HepG2 (cell line): ENCODE data around the gene FASTK. TPM values are rescaled to one million over a fixed set of nuclear protein-coding genes. Genes with fewer than 3 reads are reported as not detected.

Experiments used
- ATAC-seq: fragments of 200-7000 bp; cut with Tn5 transposase; 3 replicates; pipeline ENCODE4 v1.9.1; 2020; ENCODE audit warnings: mild to moderate bottlenecking, moderate library complexity
- BruUV-seq: library from RNA; stranded (reverse); fragments of 400-500 nt; replicated peaks from 2 replicates; lab custom pipeline; 2021; lab: Mats Ljungman, UMichigan
- CTCF ChIA-PET: fragments of 300-600 bp; formaldehyde crosslinking; extraction: SDS; loops from one replicate; lab custom pipeline; 2021; ENCODE audit warnings: low total read pairs, inconsistent platforms, low intra/inter-chr PET ratio; lab: Yijun Ruan, JAX
- POLR2A ChIA-PET: fragments of 350-600 bp; sonication (Branson Sonifier 250); formaldehyde crosslinking; loops from one replicate; lab custom pipeline; 2020; ENCODE audit warnings: antibody characterized with exemption, inconsistent platforms; lab: Yijun Ruan, JAX
- DNase-seq: peaks from one replicate; pipeline ENCODE4 v3.0.0-alpha.2; 2015; ENCODE audit warnings: low spot score
- FAIRE-seq: peaks from 3 replicates; lab custom pipeline; 2011; peaks lifted over from hg19 to GRCh38; lab: Jason Lieb, UNC
- H2AFZ ChIP-seq: one replicate; pipeline ENCODE4 v1.6.1; 2011; ENCODE audit warnings: low read length, inconsistent platforms
- H3K27ac ChIP-seq: fragments of 300-600 bp; 3 replicates; pipeline ENCODE4 v1.8.0; 2011; ENCODE audit warnings: mixed run types, mild to moderate bottlenecking, mixed read lengths, low read length, inconsistent platforms; ENCODE audit not compliant: insufficient read depth; ENCODE audit errors: extremely low read length
- H3K27me3 ChIP-seq, 2 experiments: fragments of 200-600 bp in 1 of 2; 2 replicates in 1 of 2; 3 replicates in 1 of 2; pipeline versions ENCODE4 v1.6.0 to v1.8.0; 2011; ENCODE audit warnings: low read length in 2 of 2, mild to moderate bottlenecking in 2 of 2, moderate library complexity in 2 of 2, inconsistent platforms in 1 of 2; ENCODE audit not compliant: insufficient read depth in 2 of 2, control insufficient read depth in 1 of 2
- H3K36me3 ChIP-seq, 2 experiments: fragments of 200-600 bp in 1 of 2; replicated peaks in 1 of 2; 2 replicates in 1 of 2; 3 replicates in 1 of 2; pipeline versions ENCODE4 v1.5.1 to v1.8.0; 2011; ENCODE audit warnings: low read length in 2 of 2, inconsistent platforms in 1 of 2; ENCODE audit not compliant: insufficient read depth in 2 of 2, control insufficient read depth in 1 of 2
- H3K4me1 ChIP-seq: 2 replicates; pipeline ENCODE4 v1.5.1; 2012; ENCODE audit warnings: low read length, inconsistent platforms; ENCODE audit not compliant: insufficient read depth
- H3K4me2 ChIP-seq: 2 replicates; pipeline ENCODE4 v1.6.0; 2011; ENCODE audit warnings: low read depth, low read length, inconsistent platforms
- H3K4me3 ChIP-seq, 3 experiments: fragments of 200-600 bp in 1 of 3; sonication (generic), shearing (Covaris generic) in 1 of 3; replicated peaks in 1 of 3; 2 replicates each; pipeline ENCODE4 v1.5.1; 2011 to 2016; ENCODE audit warnings: low read length in 3 of 3, inconsistent platforms in 2 of 3, low read depth in 2 of 3, mild to moderate bottlenecking in 2 of 3, control low read depth in 1 of 3, mixed read lengths in 1 of 3; ENCODE audit not compliant: insufficient read depth in 1 of 3
- H3K79me2 ChIP-seq: one replicate; pipeline ENCODE4 v1.6.1; 2011; ENCODE audit warnings: low read length, inconsistent platforms; ENCODE audit not compliant: insufficient read depth
- H3K9ac ChIP-seq: 2 replicates; pipeline ENCODE4 v1.6.0; 2011; ENCODE audit warnings: mild to moderate bottlenecking, low read depth, low read length, inconsistent platforms; ENCODE audit not compliant: insufficient read depth
- H3K9me3 ChIP-seq: 2 replicates; pipeline ENCODE4 v1.5.1; 2012; ENCODE audit warnings: mild to moderate bottlenecking, low read length
- H4K20me1 ChIP-seq: 2 replicates; pipeline ENCODE4 v1.6.0; 2011; ENCODE audit warnings: inconsistent platforms, mild to moderate bottlenecking, low read length, moderate library complexity; ENCODE audit not compliant: insufficient read depth
- DBP ChIP-seq: sonication (generic); formaldehyde crosslinking; IDR thresholded peaks from 2 replicates; pipeline ENCODE4 v1.4.0; 2020; ENCODE audit warnings: missing genetic modification reagents; ENCODE audit errors: not compliant biosample characterization
- ELF1 ChIP-seq: sonication (generic); formaldehyde crosslinking; IDR thresholded peaks from 2 replicates; pipeline ENCODE4 v1.4.0; 2020; ENCODE audit warnings: missing genetic modification reagents
- GABPB1 ChIP-seq: IDR thresholded peaks from 2 replicates; pipeline ENCODE4 v1.6.1; 2016; ENCODE audit warnings: mild to moderate bottlenecking, missing genetic modification reagents, moderate library complexity, missing compliant biosample characterization
- HNF4G ChIP-seq, 2 experiments: sonication (generic) in 1 of 2; formaldehyde crosslinking in 1 of 2; IDR thresholded peaks; 2 replicates each; pipeline versions ENCODE4 v1.4.0 to v1.6.1; 2011 to 2020; ENCODE audit warnings: borderline replicate concordance in 2 of 2, low read depth in 2 of 2, mild to moderate bottlenecking in 2 of 2, low read length in 1 of 2, missing genetic modification reagents in 1 of 2, moderate library complexity in 1 of 2
- JUNB ChIP-seq: sonication (generic); formaldehyde crosslinking; IDR thresholded peaks from 2 replicates; pipeline ENCODE4 v1.8.0; 2022; ENCODE audit warnings: missing genetic modification reagents, mild to moderate bottlenecking, borderline replicate concordance
- MED1 ChIP-seq: sonication (generic); formaldehyde crosslinking; IDR thresholded peaks from 2 replicates; pipeline ENCODE4 v1.4.0; 2020; ENCODE audit warnings: missing genetic modification reagents
- MXD1 ChIP-seq: sonication (generic); formaldehyde crosslinking; IDR thresholded peaks from 2 replicates; pipeline ENCODE4 v1.4.0; 2020; ENCODE audit warnings: mild to moderate bottlenecking, missing genetic modification reagents
- SP140L ChIP-seq: sonication (generic); formaldehyde crosslinking; IDR thresholded peaks from 2 replicates; pipeline ENCODE4 v1.4.0; 2020; ENCODE audit warnings: missing genetic modification reagents, borderline replicate concordance
- TEAD2 ChIP-seq: sonication (generic); formaldehyde crosslinking; IDR thresholded peaks from 2 replicates; pipeline ENCODE4 v1.9.0; 2021; ENCODE audit warnings: missing genetic modification reagents
- ZBTB25 ChIP-seq: IDR thresholded peaks from 2 replicates; pipeline ENCODE4 v1.6.1; 2018; ENCODE audit warnings: missing genetic modification reagents
- ZMAT5 ChIP-seq: sonication (generic); formaldehyde crosslinking; IDR thresholded peaks from 2 replicates; pipeline ENCODE4 v1.5.0; 2020; ENCODE audit warnings: mild to moderate bottlenecking, low read depth, missing genetic modification reagents, borderline replicate concordance
- ZNF331 ChIP-seq: sonication (generic); formaldehyde crosslinking; IDR thresholded peaks from 2 replicates; pipeline ENCODE4 v1.4.0; 2020; ENCODE audit warnings: missing genetic modification reagents
- ZNF607 ChIP-seq: sonication (generic); formaldehyde crosslinking; IDR thresholded peaks from 2 replicates; pipeline ENCODE4 v1.5.1; 2020; ENCODE audit warnings: missing genetic modification reagents, mild to moderate bottlenecking, borderline replicate concordance
- ZNF713 ChIP-seq: sonication (generic); formaldehyde crosslinking; IDR thresholded peaks from 2 replicates; pipeline ENCODE4 v1.4.0; 2020; ENCODE audit warnings: mild to moderate bottlenecking, missing genetic modification reagents
- ZNF777 ChIP-seq: sonication (generic); formaldehyde crosslinking; IDR thresholded peaks from 2 replicates; pipeline ENCODE4 v1.4.0; 2020; ENCODE audit warnings: missing genetic modification reagents
- WGBS: methylation state at CpG from one replicate; pipeline ENCODE4 v1.1.6; 2017; ENCODE audit warnings: low lambda C conversion rate; 5-methylcytosine and 5-hydroxymethylcytosine counted together
- in situ Hi-C: cut with HindIII; loops from 2 replicates; pipeline ENCODE4 v1.10.0; 2017; ENCODE audit warnings: low pct_unique_long_range_greater_than_20kb; ENCODE audit not compliant: extremely low pct_ligation_motif_present
- intact Hi-C: fragments of 100-400 bp; cut with micrococcal nuclease; formaldehyde crosslinking; loops from one replicate; pipeline ENCODE4 v1.10.0; 2022; ENCODE audit not compliant: unreplicated experiment
- polyA plus RNA-seq, 8 experiments: library from polyadenylated mRNA; depleted of rRNA in 3 of 8; stranded (reverse) in 7 of 8; unstranded in 1 of 8; fragments of >200 nt; fragmentation: Illumina TruSeq in 4 of 8; extraction: Trizol in 4 of 8; gene quantifications; 2 replicates each; pipeline versions ENCODE4 v1.2.1 to v1.2.3, GENCODE V29; 2011 to 2016; ENCODE audit warnings: low read depth in 4 of 8, missing spikeins in 1 of 8, mixed read lengths in 1 of 8; ENCODE audit not compliant: insufficient read depth in 1 of 8
- total RNA-seq, 5 experiments: library from RNA; depleted of rRNA; stranded (reverse); fragments of >200 nt; fragmentation: Illumina TruSeq; extraction: Trizol; gene quantifications; 2 replicates each; pipeline ENCODE4 v1.2.3, GENCODE V29; 2016; ENCODE audit warnings: low read depth in 1 of 5

The FASTK gene
- total and polyA plus RNA-seq, 2 of the 13 experiments (the other 11 are each of a cell fraction or from before 2014, with no cell fraction given), result 52.9 to 55.7 TPM

- Histone ChIP-seq H3K4me2 (peak within 1 kb of the TSS; percentile 97), H3K27me3 (no peaks in the 10 kb centered on the region; a peak in 1 of 5 replicates), H3K27ac (peak within 1 kb of the TSS; percentile 85), H3K9ac (peak within 1 kb of the TSS; percentile 100), H3K4me3 (peak within 1 kb of the TSS; percentile 85 to 96 (median 88)), H2AFZ (no peak within 1 kb of the TSS), H3K9me3 (no peaks in the 10 kb centered on the region), H3K36me3 (no peaks in the 10 kb centered on the region), H3K79me2 (peaks cover 48% of the 10 kb centered on the region), H4K20me1 (peaks cover 5% of the 10 kb centered on the region; the same call in 1 of the 2 replicates), H3K4me1 (peaks cover 54% of the 10 kb centered on the region)
- DNase-seq, result peak; percentile 50
- no peak for FAIRE-seq
- ChIA-PET CTCF (no interaction called here), POLR2A (interaction anchor here (0.9 to 3.8 kb wide), 3 partner anchors 21 to 55 kb away, joined by 3 to 144 read pairs (median 4); partner anchors contain the start of gene ABCB8)
- in situ Hi-C loops, result no loop called here
- under 1% methylated on average over 33 of the region's 69 CpGs for WGBS
- ATAC-seq, result peak; percentile 36
- no TSS peak for BruUV-seq
- intact Hi-C loops, result loop anchor here (10.0 kb wide), 1 partner anchor 162 kb away; the partner anchor contains the start of gene SMARCD3
- TF ChIP-seq MXD1 (CRISPR knock-in tag) (peak; percentile 76; the same call in 1 of the 2 replicates), JUNB (no peak), ZNF331 (CRISPR knock-in tag) (no peak), ZNF607 (CRISPR knock-in tag) (no peak), GABPB1 (CRISPR knock-in tag) (peak; percentile 93), ZBTB25 (CRISPR knock-in tag) (peak; percentile 59; the same call in 1 of the 2 replicates), ZNF713 (CRISPR knock-in tag) (0 out of 2 replicates have a peak, but pooled peaks have one; percentile 21), MED1 (0 out of 2 replicates have a peak, but pooled peaks have one; percentile 18), ELF1 (peak; percentile 83), DBP (CRISPR knock-in tag) (peak; percentile 34), HNF4G (IDR thresholded peaks at IDR 0.05; ENCODE audit: borderline replicate concordance, low read depth, low read length) (no peak), HNF4G (CRISPR knock-in tag; IDR thresholded peaks at IDR 0.05; ENCODE audit: borderline replicate concordance, low read depth) (0 out of 2 replicates have a peak, but pooled peaks have one; percentile 19), ZMAT5 (CRISPR knock-in tag) (no peak), ZNF777 (CRISPR knock-in tag) (peak; percentile 60; the same call in 1 of the 2 replicates), SP140L (no peak), TEAD2 (CRISPR knock-in tag) (0 out of 2 replicates have a peak, but pooled peaks have one; percentile 49)
Observed at GRCh38 chr7:151083071-151083823, 2.6 kb upstream of the FASTK start, which contains the start of gene TMUB1. TSS of gene TMUB1 (minus strand) at chr7:151083493. CDS start at chr7:151082563, 930 bp downstream.
